ENCODE measurements around the gene ACKR2.

The ACKR2 gene

GRCh38 chr3:42886294-42886822 is 77.1 kb downstream of the ACKR2 start:
- no peak for DNase-seq (ENCODE audit: low read depth in 1 of 2, low spot score in 1 of 2)

DNA sequence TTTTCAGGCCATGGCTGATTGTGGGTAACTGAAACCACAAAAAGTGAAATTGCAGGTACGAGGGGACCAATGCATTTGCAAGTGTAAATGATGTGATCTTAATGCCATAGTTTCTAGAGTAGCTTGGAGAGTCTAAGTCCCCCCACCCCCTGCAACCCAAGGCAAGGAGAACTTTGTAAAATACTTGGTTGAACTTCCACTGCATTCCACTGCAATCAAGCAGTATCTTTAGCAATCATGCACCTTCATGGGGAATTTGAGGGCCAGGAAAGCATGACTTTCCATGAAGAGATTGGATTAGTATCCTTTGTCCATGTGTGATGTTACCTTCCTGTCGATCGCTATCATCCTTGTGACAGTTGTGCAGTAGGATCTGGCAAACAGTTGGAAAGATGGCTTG is 77.8 kb downstream of the ACKR2 start:
- no peak for DNase-seq (ENCODE audit: low read depth in 1 of 2, low spot score in 1 of 2)

DNA sequence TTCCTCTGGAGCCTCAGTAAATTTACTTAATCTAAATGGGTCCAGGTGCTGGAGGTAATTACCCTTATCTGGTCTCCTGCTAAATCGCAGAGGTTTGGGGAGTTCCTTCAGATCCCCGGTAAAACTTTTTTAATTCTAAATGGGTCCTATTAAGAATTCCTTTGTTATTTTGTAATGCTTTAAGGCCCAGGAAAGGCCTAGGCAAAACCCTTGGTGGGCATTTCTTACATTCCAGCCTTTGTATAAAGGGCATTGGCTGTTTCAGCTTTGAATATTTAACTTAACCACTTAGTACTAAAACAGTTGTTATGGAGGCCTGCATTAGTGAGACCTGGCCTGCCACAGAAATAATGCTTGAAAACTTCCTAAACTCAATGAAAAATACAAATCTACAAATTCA is 81.8 kb downstream of the ACKR2 start:
- DNase-seq (ENCODE audit: low read depth in 1 of 2, low spot score in 1 of 2) = no peak

DNA sequence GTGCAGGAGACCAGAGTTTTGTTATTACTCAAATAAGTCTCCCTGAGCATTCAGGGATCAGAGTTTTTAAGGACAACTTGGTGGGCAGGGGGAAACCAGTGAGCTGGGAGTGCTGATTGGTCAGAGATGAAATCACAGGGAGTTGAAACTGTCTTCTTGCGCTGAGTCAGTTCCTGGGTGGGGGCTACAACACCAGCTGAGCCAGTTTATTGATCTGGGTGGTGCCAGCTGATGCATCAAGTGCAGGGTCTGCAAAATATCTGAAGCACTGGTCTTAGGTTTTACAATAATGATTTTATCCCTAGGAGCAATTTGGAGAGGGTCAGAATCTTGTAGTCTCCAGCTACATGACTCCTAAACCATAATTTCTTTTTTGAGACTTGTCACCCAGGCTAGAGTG is 82.9 kb downstream of the ACKR2 start:
- no peak for DNase-seq (ENCODE audit: low read depth in 1 of 2, low spot score in 1 of 2)

DNA sequence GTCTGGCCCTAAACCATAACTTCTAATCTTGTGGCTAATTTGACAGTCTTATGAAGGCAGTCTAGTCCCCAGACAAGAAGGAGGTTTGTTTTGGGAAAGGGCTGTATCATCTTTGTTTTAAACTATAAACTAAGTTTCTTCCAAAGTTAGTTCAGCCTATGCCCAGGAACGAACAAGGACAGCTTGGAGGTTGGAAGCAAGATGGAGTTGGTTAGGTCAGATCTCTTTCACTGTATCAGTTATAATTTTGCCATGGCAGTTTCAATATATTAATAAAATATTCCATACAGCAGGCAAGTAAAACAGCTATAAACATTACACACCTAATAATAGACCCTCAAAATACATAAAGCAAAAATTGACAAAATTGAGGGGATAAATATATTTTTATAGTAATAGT is 83.6 kb downstream of the ACKR2 start:
- DNase-seq (ENCODE audit: low read depth in 1 of 2, low spot score in 1 of 2) = no peak

GRCh38 chr3:42894698-42895579 is 85.7 kb downstream of the ACKR2 start:
- DNase-seq (ENCODE audit: low read depth in 1 of 2, low spot score in 1 of 2) = no peak

DNA sequence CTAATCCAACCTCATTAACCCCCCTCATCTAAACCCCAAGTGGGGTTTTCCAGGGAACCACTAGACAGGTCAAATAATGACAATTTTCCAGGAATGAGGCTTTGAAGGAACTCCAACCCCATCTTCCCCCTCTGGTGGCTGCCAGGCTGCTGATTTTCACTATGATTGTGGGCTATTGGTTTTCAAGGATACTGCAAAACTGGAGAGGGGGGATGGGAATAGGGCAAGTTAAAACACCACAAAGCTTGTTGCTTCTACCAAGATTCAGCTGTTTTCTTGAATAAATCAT is 86.3 kb downstream of the ACKR2 start:
- DNase-seq (ENCODE audit: low read depth in 1 of 2, low spot score in 1 of 2) = no peak

GRCh38 chr3:42898896-42899675 is 89.8 kb downstream of the ACKR2 start:
- no peak for DNase-seq (ENCODE audit: low read depth in 1 of 2, low spot score in 1 of 2)

DNA sequence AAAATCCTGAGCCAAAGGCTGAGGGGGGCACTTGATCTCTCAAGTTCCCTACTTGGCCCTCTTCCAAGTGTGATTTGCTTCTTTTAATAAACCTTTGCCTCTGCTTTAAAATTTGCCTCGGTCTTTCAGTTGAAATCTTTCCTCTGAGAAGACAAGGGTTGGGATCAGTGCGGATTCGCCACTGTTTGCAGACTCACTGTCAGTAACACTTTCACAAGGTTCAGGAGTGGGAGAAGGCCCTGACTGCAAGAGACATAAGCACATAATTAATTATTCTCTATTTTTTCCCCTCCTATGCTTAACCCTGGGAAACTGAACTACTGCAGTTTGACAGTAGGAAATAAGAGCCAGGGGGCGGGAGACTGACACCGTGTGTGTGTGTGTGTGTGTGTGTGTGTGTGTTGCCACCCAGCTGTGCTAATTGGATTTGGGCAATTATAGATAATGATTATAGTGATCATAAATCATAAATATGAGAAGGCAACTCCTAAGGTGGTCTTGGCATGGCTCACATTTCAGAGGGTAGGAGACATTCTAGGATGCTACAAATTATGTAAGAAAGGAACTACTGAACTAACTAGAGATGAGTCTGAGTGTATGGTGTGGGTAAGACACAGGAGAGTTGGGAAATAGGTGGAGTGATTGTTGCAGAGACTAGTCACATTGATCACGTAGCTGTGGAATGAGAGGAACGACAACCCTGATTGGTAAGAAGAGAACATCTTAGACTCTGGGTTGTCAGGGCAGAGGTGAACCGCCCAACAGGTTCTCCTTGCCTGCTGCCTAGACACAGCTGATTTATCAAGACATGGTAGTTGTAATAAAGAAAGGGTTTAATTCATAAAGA is 91.2 kb downstream of the ACKR2 start:
- DNase-seq (ENCODE audit: low read depth in 1 of 2, low spot score in 1 of 2) = no peak

DNA sequence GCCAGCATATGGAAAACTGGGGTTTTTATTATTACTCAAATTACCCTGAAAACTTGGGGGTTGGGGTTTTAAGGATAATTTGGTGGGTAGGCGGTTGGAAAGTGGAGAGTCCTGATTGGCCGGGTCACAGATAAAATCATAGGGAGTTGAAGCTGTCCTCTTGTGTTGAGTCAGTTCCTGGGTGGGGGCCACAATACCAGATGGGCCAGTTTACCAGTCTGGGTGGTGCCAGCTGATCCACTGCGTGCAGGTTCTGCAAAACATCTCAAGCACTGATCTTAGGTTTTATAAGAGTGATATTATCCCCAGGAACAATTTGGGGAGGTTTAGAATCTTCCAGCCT is 91.8 kb downstream of the ACKR2 start:
- no peak for DNase-seq (ENCODE audit: low read depth in 1 of 2, low spot score in 1 of 2)

- no peak for DNase-seq (ENCODE audit: low read depth in 1 of 2, low spot score in 1 of 2)
Observed at GRCh38 chr3:42902257-42902656, 93.0 kb downstream of the ACKR2 start.

DNA sequence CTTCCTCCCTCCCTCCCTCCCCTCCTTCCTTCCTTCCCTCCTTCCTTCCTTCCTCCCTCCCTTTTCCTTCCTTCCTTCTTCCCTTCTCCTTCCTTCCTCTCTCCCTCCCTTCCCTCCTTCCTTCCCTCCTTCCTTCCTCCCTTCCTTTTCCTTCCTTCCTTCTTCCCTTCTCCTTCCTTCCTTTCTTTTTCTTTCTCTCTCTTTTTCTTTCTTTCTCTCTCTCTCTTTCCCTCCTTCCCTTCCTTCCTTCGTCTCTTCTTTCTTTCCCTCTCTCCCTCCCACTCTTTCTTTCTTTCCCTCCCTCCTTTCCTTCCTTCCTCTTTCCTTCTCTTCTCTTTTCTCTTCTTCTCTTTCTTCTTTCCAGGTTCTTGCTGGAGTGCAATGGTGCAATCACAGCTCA is 94.8 kb downstream of the ACKR2 start:
- DNase-seq (ENCODE audit: low read depth in 1 of 2, low spot score in 1 of 2) = no peak

DNA sequence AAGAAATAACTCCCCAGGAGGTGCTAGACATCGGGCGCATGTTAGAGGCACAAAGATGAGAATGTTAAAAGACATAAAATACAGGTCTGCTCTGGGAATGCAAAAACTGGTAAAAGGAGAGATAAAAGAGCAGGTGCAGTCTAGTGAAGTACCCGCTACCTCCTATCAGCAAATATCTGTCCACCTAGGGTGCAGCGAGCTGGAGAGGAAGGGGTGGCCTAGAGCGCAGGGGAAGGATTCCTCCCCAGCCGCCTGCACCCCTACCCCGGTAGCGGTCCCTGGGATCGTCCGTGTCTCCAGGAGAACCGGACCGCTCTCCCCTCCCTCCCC is 96.5 kb downstream of the ACKR2 start:
- DNase-seq (ENCODE audit: low read depth in 1 of 2, low spot score in 1 of 2) = no peak

- peak in 1 of 2 donors; percentile 17 for DNase-seq (ENCODE audit: low read depth in 1 of 2, low spot score in 1 of 2)
Observed at GRCh38 chr3:42906070-42906847, 97.0 kb downstream of the ACKR2 start, which contains the start of gene ZNF662. Gene ZNF662 (plus strand): TSS chr3:42906142. CDS start chr3:42908115, 1,973 bp downstream.

DNA sequence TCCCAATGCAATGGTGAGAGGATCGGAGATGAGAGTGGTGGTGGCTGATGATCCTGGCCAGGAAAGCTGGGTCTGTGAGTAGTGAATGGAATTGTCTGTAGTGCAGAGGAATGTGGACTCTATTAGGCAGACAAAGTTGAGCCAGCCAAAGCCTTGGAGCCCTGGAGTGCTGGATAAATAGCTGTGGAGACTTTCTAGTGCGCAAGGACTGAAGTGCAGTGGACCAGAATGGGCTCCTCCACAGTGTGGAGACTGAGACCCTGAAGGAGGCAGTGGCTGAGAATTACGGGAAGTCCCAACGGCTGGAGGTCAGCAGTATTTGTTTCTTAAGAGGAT is 97.6 kb downstream of the ACKR2 start:
- DNase-seq (ENCODE audit: low read depth in 1 of 2, low spot score in 1 of 2) = no peak

- DNase-seq (ENCODE audit: low read depth in 1 of 2, low spot score in 1 of 2) = no peak
Observed at GRCh38 chr3:42908675-42909074, 99.4 kb downstream of the ACKR2 start.

GRCh38 chr3:42911551-42911950 is 102.3 kb downstream of the ACKR2 start:
- DNase-seq (ENCODE audit: low read depth in 1 of 2, low spot score in 1 of 2) = no peak

DNA sequence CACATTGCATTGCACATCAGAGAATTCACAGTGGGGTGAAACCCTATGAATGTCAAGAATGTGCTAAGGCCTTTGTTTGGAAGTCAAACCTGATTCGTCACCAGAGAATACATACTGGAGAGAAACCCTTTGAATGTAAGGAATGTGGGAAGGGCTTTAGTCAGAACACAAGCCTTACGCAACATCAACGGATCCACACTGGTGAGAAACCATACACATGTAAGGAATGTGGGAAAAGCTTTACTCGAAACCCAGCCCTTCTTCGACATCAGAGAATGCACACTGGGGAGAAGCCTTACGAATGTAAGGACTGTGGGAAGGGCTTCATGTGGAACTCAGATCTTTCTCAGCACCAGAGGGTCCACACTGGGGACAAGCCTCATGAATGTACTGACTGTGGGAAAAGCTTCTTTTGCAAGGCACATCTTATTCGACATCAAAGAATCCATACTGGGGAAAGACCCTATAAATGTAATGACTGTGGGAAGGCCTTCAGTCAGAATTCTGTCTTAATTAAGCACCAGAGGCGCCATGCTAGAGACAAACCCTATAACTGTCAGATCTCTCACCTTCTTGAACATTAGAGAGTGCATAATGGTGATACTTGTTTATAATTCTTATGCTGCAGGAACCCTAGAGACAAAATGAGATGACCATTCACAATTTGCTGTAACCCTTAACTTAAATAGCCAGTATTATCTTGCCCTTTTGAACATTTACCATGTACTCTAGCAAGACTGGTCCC is 105.7 kb downstream of the ACKR2 start:
- DNase-seq (ENCODE audit: low read depth in 1 of 2, low spot score in 1 of 2) = no peak
